Esophagus (tissue), 2 donors: Measurements from ENCODE around the gene MRPL33. TPM values are rescaled to one million over a fixed set of nuclear protein-coding genes. Genes with fewer than 3 reads are reported as not detected.

ENCODE experiments used
- H3K27ac ChIP-seq, 2 donors: one replicate each; pipeline ENCODE4 v1.5.1; 2013; ENCODE audit warnings: low read depth in 2 of 2, mild to moderate bottlenecking in 2 of 2, inconsistent platforms in 1 of 2, low read length in 1 of 2, moderate library complexity in 1 of 2
- H3K27me3 ChIP-seq, 2 donors: one replicate each; pipeline ENCODE4 v1.6.1; 2013; ENCODE audit warnings: low read length in 2 of 2, control low read depth in 1 of 2, mild to moderate bottlenecking in 1 of 2; ENCODE audit not compliant: insufficient read depth in 2 of 2, control insufficient read depth in 1 of 2
- H3K36me3 ChIP-seq, 2 donors: one replicate each; pipeline ENCODE4 v1.6.1; 2013; ENCODE audit warnings: low read length in 1 of 2; ENCODE audit not compliant: control insufficient read depth in 2 of 2, insufficient read depth in 2 of 2
- H3K4me1 ChIP-seq, 2 donors: one replicate each; pipeline ENCODE4 v1.6.1; 2013; ENCODE audit warnings: low read length in 1 of 2; ENCODE audit not compliant: control insufficient read depth in 2 of 2, insufficient read depth in 2 of 2
- H3K4me3 ChIP-seq, 2 donors: one replicate each; pipeline ENCODE4 v1.5.1; 2013; ENCODE audit warnings: low read length in 2 of 2, mild to moderate bottlenecking in 2 of 2, low read depth in 1 of 2, moderate library complexity in 1 of 2
- H3K9me3 ChIP-seq, 2 donors: one replicate each; pipeline ENCODE4 v1.6.1; 2013; ENCODE audit warnings: mild to moderate bottlenecking in 2 of 2, low read depth in 1 of 2, low read length in 1 of 2, moderate library complexity in 1 of 2; ENCODE audit not compliant: control insufficient read depth in 2 of 2, insufficient read depth in 1 of 2
- WGBS, 2 donors: extraction: QIAGEN DNeasy Blood & Tissue Kit; methylation state at CpG; one replicate each; pipeline ENCODE4 v1.1.7; 2013; 5-methylcytosine and 5-hydroxymethylcytosine counted together
- polyA plus RNA-seq, 2 donors: library from polyadenylated mRNA; stranded (reverse); fragments of 200-250 nt; gene quantifications; one replicate each; pipeline ENCODE4 v1.2.3, GENCODE V29; 2013
- donor health status: healthy with polysubstance abuse.
- donor health status: Bipolar disorder and iron deficiency.

Gene MRPL33
- polyA plus RNA-seq, 2 donors, result 35.5 to 102 TPM

GRCh38 chr2:27772804-27773203, 1.3 kb downstream of the MRPL33 start:
- no peaks in the 10 kb centered on the region for H3K4me1 ChIP-seq
- no peaks in the 10 kb centered on the region for H3K9me3 ChIP-seq
- H3K27me3 ChIP-seq, result no peaks in the 10 kb centered on the region
- 14 to 18% methylated on average over 2 of the region's 2 CpGs for WGBS, 2 donors
- peaks cover 0 to 2% of the 10 kb centered on the region in 2 donors for H3K36me3 ChIP-seq
- peak overlapping the region in 1 of 2 donors; percentile 79 for H3K4me3 ChIP-seq
- peak overlapping the region in 1 of 2 donors; percentile 14 for H3K27ac ChIP-seq

GRCh38 chr2:27773959-27774358, 2.4 kb downstream of the MRPL33 start:
- H3K27me3 ChIP-seq, result no peaks in the 10 kb centered on the region
- peaks cover 0 to 2% of the 10 kb centered on the region in 2 donors for H3K36me3 ChIP-seq
- H3K4me1 ChIP-seq, result no peaks in the 10 kb centered on the region
- no peaks in the 10 kb centered on the region for H3K9me3 ChIP-seq
- no peak overlapping the region for H3K4me3 ChIP-seq
- 84 to 85% methylated on average over 5 of the region's 5 CpGs for WGBS, 2 donors
- no peak overlapping the region for H3K27ac ChIP-seq

GRCh38 chr2:27776097-27776496, 4.6 kb downstream of the MRPL33 start:
- Histone ChIP-seq H3K4me3 (no peak overlapping the region), H3K4me1 (no peaks in the 10 kb centered on the region), H3K36me3 (peaks cover 0 to 2% of the 10 kb centered on the region in 2 donors), H3K9me3 (no peaks in the 10 kb centered on the region), H3K27me3 (no peaks in the 10 kb centered on the region), H3K27ac (no peak overlapping the region)
- 40 to 46% methylated on average over 8 of the region's 8 CpGs for WGBS, 2 donors

- no peak overlapping the region for H3K4me3 ChIP-seq
- WGBS, 2 donors, result 87% methylated on average over 3 of the region's 3 CpGs
- H3K36me3 ChIP-seq, result peaks cover 0 to 2% of the 10 kb centered on the region in 2 donors
- H3K4me1 ChIP-seq, result no peaks in the 10 kb centered on the region
- no peaks in the 10 kb centered on the region for H3K9me3 ChIP-seq
- H3K27ac ChIP-seq, result no peak overlapping the region
- no peaks in the 10 kb centered on the region for H3K27me3 ChIP-seq
These were observed 5.2 kb downstream of the MRPL33 start for GRCh38 chr2:27776696-27777095.

- Histone ChIP-seq H3K4me3 (no peak overlapping the region), H3K36me3 (peaks cover 0 to 2% of the 10 kb centered on the region in 2 donors), H3K27ac (peak overlapping the region in 1 of 2 donors; percentile 52), H3K9me3 (no peaks in the 10 kb centered on the region), H3K4me1 (no peaks in the 10 kb centered on the region), H3K27me3 (no peaks in the 10 kb centered on the region)
- 56 to 67% methylated on average over 5 of the region's 5 CpGs for WGBS, 2 donors
These were observed 8.0 kb downstream of the MRPL33 start for GRCh38 chr2:27779417-27780055.

- peaks cover 0 to 2% of the 10 kb centered on the region in 2 donors for H3K36me3 ChIP-seq
- H3K9me3 ChIP-seq, result no peaks in the 10 kb centered on the region
- WGBS, 2 donors, result 91 to 98% methylated on average over 2 of the region's 2 CpGs
- H3K27ac ChIP-seq, result no peak overlapping the region
- no peaks in the 10 kb centered on the region for H3K27me3 ChIP-seq
- no peaks in the 10 kb centered on the region for H3K4me1 ChIP-seq
- H3K4me3 ChIP-seq, result no peak overlapping the region
These were observed 10.0 kb downstream of the MRPL33 start for GRCh38 chr2:27781496-27781895.

- 71 to 87% methylated on average over 1 of the region's 1 CpG for WGBS, 2 donors
- no peak overlapping the region for H3K4me3 ChIP-seq
These were observed 11.2 kb downstream of the MRPL33 start for GRCh38 chr2:27782701-27783100.

GRCh38 chr2:27790796-27791195, 19.3 kb downstream of the MRPL33 start:
- Histone ChIP-seq H3K9me3 (no peaks in the 10 kb centered on the region), H3K4me1 (no peaks in the 10 kb centered on the region), H3K4me3 (no peak overlapping the region), H3K27me3 (no peaks in the 10 kb centered on the region), H3K36me3 (peaks cover 0 to 2% of the 10 kb centered on the region in 2 donors), H3K27ac (no peak overlapping the region)
- WGBS, 2 donors, result 93 to 97% methylated on average over 1 of the region's 1 CpG

More at GRCh38 chr2:27782701-27783100, 11.2 kb downstream of the MRPL33 start:
- Histone ChIP-seq H3K36me3 (peaks cover 0 to 4% of the 10 kb centered on the region in 2 donors), H3K9me3 (no peaks in the 10 kb centered on the region), H3K4me1 (no peaks in the 10 kb centered on the region), H3K27ac (no peak overlapping the region), H3K27me3 (no peaks in the 10 kb centered on the region)

- no peaks in the 10 kb centered on the region for H3K9me3 ChIP-seq
- H3K27me3 ChIP-seq, result no peaks in the 10 kb centered on the region
- H3K27ac ChIP-seq, result no peak overlapping the region
- H3K4me1 ChIP-seq, result peaks cover 0 to 4% of the 10 kb centered on the region in 2 donors
- H3K4me3 ChIP-seq, result no peak overlapping the region
- H3K36me3 ChIP-seq, result no peaks in the 10 kb centered on the region
These were observed 21.2 kb downstream of the MRPL33 start for GRCh38 chr2:27792759-27793158.
